22Rv1 (cell line): Measurements from ENCODE around the gene KSR2.

Source experiments
- CTCF ChIP-seq: fragments of 450-650 bp; IDR thresholded peaks from 2 replicates; pipeline ENCODE4 v1.5.1; 2017; ENCODE audit warnings: mild to moderate bottlenecking
- ZFX ChIP-seq: fragments of 450-650 bp; IDR thresholded peaks from 2 replicates; pipeline ENCODE4 v1.6.1; 2017; ENCODE audit warnings: antibody characterized with exemption, borderline replicate concordance

- no peak for TF ChIP-seq CTCF
- TF ChIP-seq ZFX: no peak
Observed at GRCh38 chr12:117583677-117584225, 385.0 kb downstream of the KSR2 start.
